Stimulated activated CD4-positive, alpha-beta T cell treated with anti-CD3 and anti-CD28 coated beads, Interleukin-1b, Interleukin-23, amount 100 ng/mL, for 4 hours (primary cell): Measurements from ENCODE around the gene NTPCR.

Experiments used
- DNase-seq, 2 donors: peaks; one replicate each; pipeline ENCODE4 v3.0.0-alpha.2; 2020; ENCODE audit warnings: low read depth in 2 of 2

NTPCR gene

DNA sequence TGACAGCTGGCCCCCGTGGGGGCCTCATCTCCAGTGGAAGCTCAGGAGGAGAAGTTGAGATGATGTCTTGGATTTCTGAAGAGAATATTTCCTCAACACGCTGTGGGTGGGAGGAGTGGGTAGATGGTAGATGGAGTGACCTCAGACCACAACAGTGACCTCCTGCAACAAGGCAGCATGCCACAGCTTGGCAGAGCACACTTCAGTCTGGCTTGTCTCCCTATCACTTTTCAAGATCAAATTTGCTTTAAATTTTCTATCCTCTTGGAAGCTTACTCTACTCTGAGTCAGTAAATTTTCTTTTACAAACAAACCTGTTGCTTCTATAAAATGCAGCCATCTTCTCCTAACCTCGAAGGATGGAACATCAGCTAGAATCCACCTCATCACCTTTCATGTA, 59.7 kb downstream of the NTPCR start:
- DNase-seq, result no peak

DNA sequence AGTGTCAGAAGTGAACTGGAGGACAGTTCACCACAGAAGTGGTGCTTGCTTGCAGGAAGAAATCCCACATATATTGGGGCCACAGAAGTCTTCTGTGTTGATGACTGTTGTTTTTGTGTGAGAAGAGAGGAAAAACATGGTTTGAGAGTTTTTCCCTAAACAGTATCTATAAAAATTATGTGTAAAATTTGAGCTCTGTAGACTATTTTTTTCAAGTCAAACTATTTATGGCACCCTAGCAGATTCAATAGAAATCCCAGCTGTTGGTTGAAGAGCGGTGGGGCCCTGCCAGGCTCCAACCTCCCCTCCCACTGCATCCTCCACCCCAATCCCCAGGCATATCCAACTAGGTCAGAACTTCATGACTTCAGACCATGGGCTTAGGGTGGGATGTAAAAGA, 61.6 kb downstream of the NTPCR start:
- DNase-seq, result no peak

DNA sequence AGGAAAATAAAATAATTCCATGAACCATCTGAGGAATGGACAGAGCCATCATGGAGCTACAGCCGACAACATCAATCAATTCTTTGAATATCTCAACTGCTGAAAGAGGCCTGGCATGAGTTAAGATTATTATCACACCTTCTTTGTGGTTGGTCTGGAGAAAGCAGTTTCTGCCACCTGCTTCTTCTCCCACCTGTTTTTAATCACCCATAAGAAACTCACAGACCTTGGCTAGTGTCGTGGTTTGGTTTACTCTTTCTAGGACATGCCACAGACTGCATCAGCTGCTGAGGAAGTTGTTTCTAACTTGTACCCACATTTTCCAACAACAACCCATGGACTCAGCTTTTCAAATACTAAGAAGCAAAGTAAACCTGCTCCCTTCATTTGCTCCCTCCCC, 65.6 kb downstream of the NTPCR start:
- DNase-seq, result no peak

DNA sequence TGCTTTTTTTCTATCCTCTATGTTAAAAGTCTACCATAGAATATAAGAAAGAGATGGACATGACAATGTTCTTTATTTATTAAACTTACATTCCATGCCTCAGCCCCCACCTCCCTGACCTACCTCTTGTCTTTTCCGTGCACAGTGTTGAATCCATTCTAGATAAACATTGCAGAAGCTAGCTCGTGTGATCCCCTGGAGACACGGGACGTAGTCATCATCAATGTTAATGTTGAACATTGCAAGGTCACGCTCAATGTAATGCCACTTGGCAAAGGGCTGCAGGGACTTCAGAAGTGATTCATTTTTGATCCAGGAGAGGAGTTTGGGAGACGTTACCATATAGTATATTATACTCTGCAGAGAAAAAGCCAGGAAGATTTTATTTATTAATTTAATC, 66.4 kb downstream of the NTPCR start:
- no peak for DNase-seq

DNA sequence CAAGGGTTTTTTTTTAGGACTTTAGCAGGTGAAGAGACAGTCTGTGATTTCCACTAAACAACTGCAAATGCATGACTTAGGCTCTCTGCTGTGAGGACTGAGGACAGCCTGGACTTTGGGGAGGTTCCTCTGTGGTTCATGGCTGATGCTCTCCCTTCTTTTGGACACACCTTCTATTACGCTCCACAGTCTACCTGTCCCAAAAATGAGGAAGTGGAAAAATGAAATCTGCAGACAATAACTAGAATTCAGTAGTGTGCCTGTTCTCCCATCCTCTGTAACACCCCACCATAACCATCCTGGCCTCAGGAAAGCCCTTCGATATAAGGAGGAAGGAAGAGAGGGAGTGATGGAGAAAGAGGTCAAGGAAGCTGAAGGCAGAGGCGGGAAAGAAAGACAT, 68.7 kb downstream of the NTPCR start:
- DNase-seq, result no peak

DNA sequence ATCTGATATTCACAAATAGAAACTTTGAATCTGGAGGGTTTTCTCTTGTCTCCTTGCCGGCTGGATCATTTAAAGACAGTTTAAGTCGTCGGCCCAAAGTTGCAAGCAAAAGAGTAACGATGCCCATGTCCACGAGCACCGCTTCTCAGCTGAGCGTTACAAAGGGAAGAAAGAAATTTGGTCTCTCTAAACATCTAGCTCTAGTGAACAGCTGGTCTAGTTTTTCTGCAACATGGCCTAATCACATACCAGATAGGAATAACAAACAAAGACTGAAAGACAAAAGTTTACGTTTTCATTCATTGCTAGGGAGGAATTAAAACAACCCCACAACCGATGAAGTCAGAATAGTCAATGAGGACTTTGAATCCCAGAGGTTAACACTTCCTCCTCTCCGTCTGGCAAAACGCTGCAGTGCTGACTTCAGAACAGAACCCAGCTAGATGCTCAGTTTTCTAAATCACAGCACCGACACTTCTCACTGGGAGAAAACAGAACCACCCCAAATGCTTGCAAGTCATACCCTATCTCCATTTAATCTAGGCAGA, 69.4 kb downstream of the NTPCR start:
- no peak for DNase-seq

DNA sequence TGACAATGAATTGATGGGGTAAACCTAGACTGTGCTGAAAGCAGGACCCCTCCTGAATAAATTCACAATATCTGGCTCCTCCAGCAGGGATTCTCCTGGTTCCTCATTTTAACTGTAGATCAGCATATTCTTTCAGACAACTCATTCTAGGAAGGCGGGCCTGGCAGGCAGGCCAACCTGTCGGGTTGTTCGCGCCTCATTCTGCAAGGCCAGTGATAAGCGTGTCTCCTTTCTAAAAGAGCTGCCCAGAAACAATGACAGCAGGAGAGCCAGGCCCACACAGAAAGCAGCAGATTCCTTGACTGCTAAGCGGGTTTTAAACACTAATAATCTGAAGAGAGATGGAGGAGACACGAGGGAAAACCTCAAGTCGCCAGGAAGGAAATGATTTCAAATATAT, 70.0 kb downstream of the NTPCR start:
- no peak for DNase-seq

DNA sequence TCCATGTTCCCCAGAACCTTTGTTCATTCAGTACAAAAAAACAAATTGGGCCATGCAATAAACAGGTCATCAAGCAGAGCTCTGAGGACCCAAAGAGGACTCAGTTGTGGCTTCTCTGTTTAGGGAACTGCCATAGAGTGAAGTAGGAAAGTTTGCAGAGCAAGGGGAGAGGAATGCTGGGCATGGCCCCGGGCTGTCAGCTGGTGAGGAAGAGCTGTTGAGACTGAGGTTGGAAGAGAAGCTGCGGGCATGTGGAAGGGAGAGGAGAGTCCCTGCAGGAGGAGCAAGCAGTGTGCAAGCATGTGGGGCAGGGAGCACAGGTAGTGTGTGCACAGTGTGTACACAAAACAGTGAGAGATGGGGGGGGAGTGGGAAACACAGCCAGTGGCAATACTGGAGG, 71.8 kb downstream of the NTPCR start:
- DNase-seq, result no peak

DNA sequence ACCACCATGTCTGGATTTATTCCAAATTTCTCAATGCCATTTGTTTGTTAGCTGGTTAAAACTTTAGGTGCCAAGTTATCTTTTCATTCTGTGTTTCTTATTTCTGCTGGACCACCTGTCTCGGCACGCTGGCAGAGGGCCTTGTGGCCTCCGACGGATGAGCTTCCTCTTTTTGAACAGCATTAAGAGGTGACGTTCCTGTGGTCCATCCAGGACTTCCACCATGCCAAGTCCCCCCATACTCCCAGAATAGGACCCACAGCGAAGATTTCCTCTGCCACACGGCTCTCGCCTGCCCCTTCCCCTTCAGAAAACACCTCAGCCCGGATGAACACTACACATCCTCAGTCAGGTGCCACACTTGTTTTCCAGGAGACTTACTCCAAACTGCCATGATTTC, 73.8 kb downstream of the NTPCR start:
- no peak for DNase-seq

DNA sequence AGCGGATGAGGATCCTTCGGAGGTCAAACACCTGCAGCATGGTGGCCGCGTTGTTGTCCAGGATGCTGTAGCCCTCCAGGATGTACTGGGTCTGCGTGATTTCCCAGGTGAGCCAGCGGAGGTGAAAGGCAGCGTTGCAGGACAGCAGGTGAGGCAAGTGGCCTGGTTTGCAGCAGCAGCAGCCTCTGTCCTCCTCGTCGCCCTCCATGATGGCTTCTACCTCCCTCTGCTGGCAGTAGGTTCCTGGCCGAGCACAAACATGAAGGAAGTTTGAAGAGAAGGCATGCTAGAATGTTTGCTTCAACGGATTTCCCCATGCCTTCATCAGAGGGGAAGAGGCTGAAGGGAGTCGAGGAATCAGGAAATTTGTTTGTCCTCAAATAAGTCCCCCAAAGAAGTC, 74.7 kb downstream of the NTPCR start:
- DNase-seq, result no peak

DNA sequence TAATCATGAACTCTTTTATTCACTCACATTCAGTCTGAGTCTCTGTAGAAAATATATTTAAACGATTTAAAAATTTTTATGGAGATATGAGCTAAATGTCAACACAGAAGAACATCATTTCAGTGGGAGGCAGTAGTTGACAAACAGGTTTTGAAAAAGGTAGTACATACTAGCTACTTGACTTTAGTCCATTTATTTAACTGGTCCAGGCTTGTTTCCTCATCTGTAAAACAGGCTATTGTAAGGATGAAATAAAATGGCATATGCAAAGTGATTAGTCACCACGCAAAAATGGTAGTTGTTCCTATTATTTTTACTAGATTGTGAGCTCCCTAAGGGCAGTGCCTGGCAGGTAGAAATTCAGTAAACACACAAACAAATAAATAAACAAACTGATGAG, 75.2 kb downstream of the NTPCR start:
- no peak for DNase-seq

DNA sequence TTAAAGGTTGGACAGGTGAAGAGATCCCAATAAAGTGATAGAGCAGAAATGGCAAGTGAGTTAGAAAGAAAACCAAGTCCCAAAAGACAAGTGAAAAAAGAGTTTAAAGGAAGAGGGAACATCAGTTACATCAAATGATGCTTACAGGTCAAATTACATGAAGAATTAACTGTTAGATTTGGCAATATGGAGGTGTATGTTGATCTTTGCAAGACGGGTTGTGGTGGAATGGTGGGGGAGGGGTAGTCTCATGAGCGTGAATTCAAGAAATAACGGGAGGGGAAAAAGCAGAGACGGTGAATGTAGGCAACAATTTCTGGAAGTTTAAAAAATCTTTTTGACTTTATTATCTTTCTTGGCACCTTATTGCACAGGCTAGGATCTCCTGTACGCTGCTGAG, 76.6 kb downstream of the NTPCR start:
- no peak for DNase-seq

DNA sequence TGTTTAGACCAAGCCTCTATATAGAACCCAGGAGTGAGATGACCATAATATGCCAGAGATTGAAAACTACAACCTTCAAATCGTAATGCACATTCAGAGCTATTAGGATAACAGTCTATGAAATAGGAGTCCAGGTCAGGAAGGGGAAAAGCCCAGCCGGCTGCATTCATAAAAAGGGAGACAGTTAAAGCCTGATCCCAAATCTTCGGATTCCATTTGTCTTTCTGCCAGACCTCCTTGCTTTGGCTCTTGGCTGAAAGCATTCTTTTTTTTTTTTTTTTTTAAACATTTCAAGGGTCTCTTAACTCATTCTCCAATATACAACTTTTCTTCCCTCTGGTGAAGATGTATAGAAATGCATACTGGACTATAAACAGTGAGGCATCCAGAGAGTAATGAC, 81.1 kb downstream of the NTPCR start:
- no peak for DNase-seq

DNA sequence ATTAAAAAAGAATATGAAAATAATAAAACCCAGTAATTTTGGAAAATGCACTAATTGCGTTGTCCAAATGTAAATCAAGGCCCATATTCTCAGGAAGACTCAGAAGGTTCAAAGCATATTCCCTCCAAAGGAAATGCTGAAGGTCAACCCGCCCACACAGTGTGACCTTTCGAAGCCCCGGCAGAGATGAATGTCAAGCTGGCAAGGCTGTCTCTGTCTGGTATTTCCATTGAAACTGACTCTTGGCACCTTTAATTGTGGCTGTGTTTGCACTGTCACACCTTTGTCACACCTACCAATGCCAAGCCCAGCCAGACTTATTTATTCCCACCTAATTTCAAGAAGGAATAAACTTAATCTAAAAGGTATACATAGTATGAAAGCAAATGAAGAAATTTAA, 82.5 kb downstream of the NTPCR start:
- DNase-seq, result no peak

DNA sequence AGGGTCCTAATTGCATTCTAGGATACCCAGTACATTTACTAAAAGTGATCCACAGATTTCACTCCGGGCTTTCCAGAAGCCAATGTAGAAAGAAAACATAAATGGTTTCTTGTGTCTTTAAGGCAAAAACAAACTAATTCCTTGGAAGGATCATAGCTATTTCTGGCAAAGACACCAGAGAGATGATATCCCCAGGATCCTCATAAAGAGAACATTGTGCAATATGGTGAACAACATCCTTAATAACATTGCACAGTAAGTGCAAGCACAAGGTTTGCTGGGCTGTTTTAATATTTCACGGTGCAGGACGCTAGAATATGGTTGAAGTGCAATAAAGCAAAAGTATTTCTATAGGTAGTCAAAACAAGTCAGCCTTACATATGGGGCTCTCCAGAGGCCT, 83.0 kb downstream of the NTPCR start:
- no peak for DNase-seq
